Activated CD4-positive, alpha-beta T cell treated with anti-CD3 and anti-CD28 coated beads, Interleukin-2, amount 10 ng/mL, durations not matched to agents 7 days and 5 days (primary cell): ENCODE data around the gene IL10. TPM values are rescaled to one million over a fixed set of nuclear protein-coding genes. Genes with fewer than 3 reads are reported as not detected.

Experiments used
- CTCF ChIA-PET: fragments of 350-600 bp; sonication (Branson Sonifier 250); formaldehyde crosslinking; loops from one replicate; lab custom pipeline; 2021; ENCODE audit warnings: antibody characterized with exemption; lab: Charles Lee
- POLR2A ChIA-PET: fragments of 350-600 bp; sonication (Branson Sonifier 250); formaldehyde crosslinking; loops from one replicate; lab custom pipeline; 2021; ENCODE audit warnings: antibody characterized with exemption; lab: Charles Lee
- DNase-seq: peaks from one replicate; pipeline ENCODE4 v3.0.0-alpha.2; 2020
- H3K27ac Mint-ChIP-seq: one replicate; pipeline ENCODE4 v1.8.0; 2021; ENCODE audit warnings: mild to moderate bottlenecking, moderate library complexity, mixed read lengths
- H3K27me3 Mint-ChIP-seq: one replicate; pipeline ENCODE4 v1.8.0; 2021; ENCODE audit warnings: mixed read lengths
- H3K36me3 Mint-ChIP-seq: one replicate; pipeline ENCODE4 v1.8.0; 2021; ENCODE audit warnings: low read depth, mixed read lengths
- H3K4me1 Mint-ChIP-seq: one replicate; pipeline ENCODE4 v1.8.0; 2021; ENCODE audit warnings: mixed read lengths
- H3K4me3 Mint-ChIP-seq: one replicate; pipeline ENCODE4 v1.8.0; 2021; ENCODE audit warnings: mild to moderate bottlenecking, moderate library complexity, mixed read lengths
- H3K9me3 Mint-ChIP-seq: one replicate; pipeline ENCODE4 v1.8.0; 2021; ENCODE audit warnings: mixed read lengths
- total RNA-seq, 2 experiments: library from RNA; stranded (reverse); gene quantifications; one replicate each; pipeline ENCODE4 v1.2.3, GENCODE V29; 2021

The IL10 gene
- total RNA-seq, 2 experiments from 2014 or later = 0.12 to 0.15 TPM

DNA sequence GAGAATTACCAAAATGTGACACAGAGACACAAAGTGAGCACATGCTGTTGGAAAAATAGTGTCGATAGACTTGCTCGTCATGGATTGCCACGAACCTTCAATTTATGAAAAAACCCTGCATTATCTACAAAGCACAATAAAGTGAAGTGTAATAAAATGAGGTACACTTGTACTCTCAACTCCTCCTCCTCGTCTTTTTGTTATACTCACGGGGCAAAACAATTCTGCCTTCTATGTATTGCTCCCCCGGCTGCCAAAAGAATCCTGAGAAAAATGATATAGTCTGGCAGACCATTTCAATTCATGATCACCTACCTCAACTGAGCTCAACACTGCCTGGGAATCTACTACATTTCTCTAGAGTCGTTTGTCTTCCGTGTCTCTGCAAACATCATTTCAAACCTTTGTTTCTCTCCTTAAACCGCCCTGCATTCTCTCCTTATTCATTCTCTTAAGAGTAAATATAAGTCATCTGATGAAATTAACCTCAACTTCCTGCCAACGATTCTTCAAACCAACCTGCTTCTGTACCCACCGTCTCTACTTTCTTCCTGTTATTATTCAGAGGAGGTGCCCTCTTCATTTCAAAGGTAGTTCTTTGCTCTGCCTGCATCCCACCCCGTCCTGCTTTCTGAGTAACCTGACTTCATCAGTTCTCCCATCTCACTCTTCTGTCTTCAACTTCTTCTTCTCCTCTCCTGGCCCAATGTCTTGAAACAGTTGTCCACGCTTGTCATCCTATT is 14.6 kb downstream of the IL10 start:
- Mint-ChIP-seq H3K27me3 (peaks cover 17% of the 10 kb centered on the region), H3K9me3 (peaks cover 7% of the 10 kb centered on the region), H3K4me3 (no peak overlapping the region), H3K36me3 (peaks cover 18% of the 10 kb centered on the region), H3K27ac (no peak overlapping the region), H3K4me1 (peaks cover 27% of the 10 kb centered on the region)
- CTCF ChIA-PET = interaction anchor here (0.8 to 2.0 kb wide), 3 partner anchors 9 to 46 kb away, joined by 3 to 6 read pairs (median 3); no protein-coding TSS in a partner anchor
- DNase-seq = peak; percentile 53
- POLR2A ChIA-PET = no interaction called here

DNA sequence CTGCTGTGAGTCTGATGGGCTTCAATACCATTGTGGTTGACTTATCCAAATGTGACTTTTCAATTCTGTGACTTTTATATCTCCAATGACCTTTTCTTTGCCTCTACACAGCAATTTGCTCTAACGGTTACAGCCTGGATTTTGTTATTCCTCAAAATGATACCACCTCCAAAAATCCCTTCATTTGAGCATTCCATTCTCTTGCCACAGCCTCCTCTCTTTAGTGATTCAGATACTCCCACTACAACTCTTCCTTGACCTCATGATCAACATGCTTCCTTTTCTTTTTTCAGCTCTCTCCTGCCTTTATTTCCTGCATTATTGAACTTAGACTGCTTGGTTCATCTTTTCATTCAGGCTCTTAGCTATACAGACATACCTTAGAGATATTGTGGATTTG is 18.3 kb downstream of the IL10 start:
- H3K27ac Mint-ChIP-seq = no peak overlapping the region
- ChIA-PET CTCF (interaction anchor here (0.9 to 1.3 kb wide), 2 partner anchors 9 to 12 kb away, joined by 3 read pairs; no protein-coding TSS in a partner anchor), POLR2A (no interaction called here)
- peaks cover 20% of the 10 kb centered on the region for H3K27me3 Mint-ChIP-seq
- peaks cover 7% of the 10 kb centered on the region for H3K9me3 Mint-ChIP-seq
- no peak for DNase-seq
- no peak overlapping the region for H3K4me3 Mint-ChIP-seq
- peaks cover 24% of the 10 kb centered on the region for H3K4me1 Mint-ChIP-seq
- H3K36me3 Mint-ChIP-seq = peaks cover 18% of the 10 kb centered on the region

DNA sequence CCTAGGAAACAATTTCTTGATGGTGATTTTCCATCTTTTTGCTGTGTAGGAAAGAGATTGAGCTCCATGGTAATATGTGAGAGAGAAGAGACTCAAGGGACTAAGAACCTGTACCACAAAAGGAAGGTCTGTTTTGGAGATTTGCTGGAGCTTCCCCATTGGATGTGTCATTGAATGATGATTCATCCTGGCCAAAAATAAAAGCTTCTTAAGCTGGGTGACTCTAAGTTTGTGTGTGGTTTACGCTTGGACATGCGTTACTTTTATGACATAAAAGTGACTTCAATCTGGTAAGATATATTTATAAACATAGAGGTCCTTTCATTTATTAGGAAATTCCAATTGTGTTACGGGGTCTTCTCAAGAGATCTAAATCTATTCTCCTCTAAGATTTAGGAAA is 19.2 kb downstream of the IL10 start:
- POLR2A ChIA-PET = no interaction called here
- H3K4me3 Mint-ChIP-seq = no peak overlapping the region

DNA sequence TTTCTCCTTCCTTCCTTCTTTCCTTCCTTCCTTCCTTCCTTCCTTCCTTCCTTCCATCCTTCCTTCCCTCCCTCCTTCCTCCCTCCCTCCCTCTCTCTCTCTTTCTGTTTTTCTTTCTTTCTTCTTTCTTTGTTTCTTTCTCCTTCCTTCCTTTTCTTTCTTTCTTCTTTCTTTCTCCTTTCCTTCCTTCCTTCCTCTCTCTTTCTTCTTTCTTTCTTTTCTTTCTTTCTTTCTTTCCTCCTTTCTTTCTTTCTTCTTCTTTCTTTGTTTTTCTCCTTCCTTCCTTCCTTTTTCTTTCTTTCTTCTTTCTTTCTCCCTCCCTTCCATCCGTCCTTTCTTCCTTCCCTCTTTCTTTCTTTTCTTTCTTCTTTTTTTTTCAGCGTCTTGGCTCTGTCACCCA is 19.8 kb downstream of the IL10 start:
- peaks cover 24% of the 10 kb centered on the region for H3K27me3 Mint-ChIP-seq
- no peak for DNase-seq
- H3K27ac Mint-ChIP-seq = no peak overlapping the region
- peaks cover 7% of the 10 kb centered on the region for H3K9me3 Mint-ChIP-seq
- peaks cover 28% of the 10 kb centered on the region for H3K4me1 Mint-ChIP-seq
- H3K36me3 Mint-ChIP-seq = peaks cover 24% of the 10 kb centered on the region
- ChIA-PET POLR2A (no interaction called here), CTCF (interaction anchor here (1.1 to 1.3 kb wide), 2 partner anchors 18 to 47 kb away, joined by 3 to 4 read pairs; no protein-coding TSS in a partner anchor)
- H3K4me3 Mint-ChIP-seq = no peak overlapping the region

More for the DNA sequence above, 19.2 kb downstream of the IL10 start:
- H3K36me3 Mint-ChIP-seq = peaks cover 22% of the 10 kb centered on the region
- H3K4me1 Mint-ChIP-seq = peaks cover 28% of the 10 kb centered on the region
- H3K27me3 Mint-ChIP-seq = peaks cover 24% of the 10 kb centered on the region
- peaks cover 7% of the 10 kb centered on the region for H3K9me3 Mint-ChIP-seq
- DNase-seq = no peak
- H3K27ac Mint-ChIP-seq = no peak overlapping the region
- CTCF ChIA-PET = interaction anchor here (0.6 to 1.3 kb wide), 5 partner anchors 13 to 61 kb away, joined by 3 to 4 read pairs (median 3); no protein-coding TSS in a partner anchor

DNA sequence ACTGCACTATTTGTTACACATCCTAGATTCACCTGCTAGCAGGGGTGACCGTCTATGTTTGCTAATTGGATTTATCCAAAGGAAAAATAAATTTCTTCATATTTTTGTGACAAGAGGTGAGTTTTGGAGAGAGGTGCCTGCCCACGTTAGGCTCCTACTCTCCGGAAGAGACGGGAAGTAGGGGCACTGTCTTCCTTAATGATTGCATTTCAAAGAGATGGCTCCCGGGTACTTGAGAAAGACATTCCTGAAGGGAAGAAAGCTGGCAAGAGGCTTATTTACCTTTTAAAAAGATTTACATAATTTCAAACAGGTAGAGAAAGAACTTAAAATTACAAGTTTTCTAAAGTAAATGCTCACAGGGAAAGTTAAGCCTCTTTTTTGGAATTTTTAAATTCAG is 20.4 kb downstream of the IL10 start:
- no peak overlapping the region for H3K27ac Mint-ChIP-seq
- DNase-seq = no peak
- peaks cover 7% of the 10 kb centered on the region for H3K9me3 Mint-ChIP-seq
- H3K27me3 Mint-ChIP-seq = peaks cover 24% of the 10 kb centered on the region
- H3K36me3 Mint-ChIP-seq = peaks cover 24% of the 10 kb centered on the region
- ChIA-PET CTCF (no interaction called here), POLR2A (no interaction called here)
- H3K4me1 Mint-ChIP-seq = peaks cover 28% of the 10 kb centered on the region
- H3K4me3 Mint-ChIP-seq = no peak overlapping the region

DNA sequence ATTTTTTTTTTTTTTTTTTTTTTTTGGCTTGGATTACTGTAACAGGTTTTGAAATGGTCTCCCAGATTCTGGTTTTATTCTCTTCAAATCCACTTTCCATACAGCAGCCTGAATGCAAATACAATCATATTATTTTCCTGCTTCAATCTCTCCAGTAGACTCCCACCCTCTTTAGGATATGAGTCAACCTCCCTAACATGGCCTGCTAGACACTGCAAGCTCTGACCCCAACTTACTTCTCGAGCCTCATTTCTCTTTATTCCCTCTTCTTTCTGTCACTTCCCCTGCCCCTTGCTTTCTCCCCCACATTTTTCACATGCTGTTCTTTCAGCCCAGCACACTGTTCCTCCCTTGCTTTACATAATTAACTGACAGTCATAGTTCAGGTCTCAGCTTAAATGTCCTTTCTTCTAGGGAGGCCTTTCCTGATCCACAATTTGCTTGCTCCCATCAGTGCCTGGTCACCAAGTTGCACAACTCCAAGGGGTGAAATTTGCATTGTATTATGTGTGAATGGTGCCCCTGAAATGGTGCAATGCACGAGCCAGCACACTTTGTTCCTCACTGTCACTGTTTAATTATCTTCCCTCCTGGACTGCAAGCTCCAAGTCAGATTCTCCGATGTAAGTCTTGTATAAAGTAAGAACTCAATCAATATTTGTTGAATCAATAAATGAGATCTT is 23.8 kb downstream of the IL10 start:
- peaks cover 5% of the 10 kb centered on the region for H3K36me3 Mint-ChIP-seq
- no peak overlapping the region for H3K4me3 Mint-ChIP-seq
- H3K4me1 Mint-ChIP-seq = peaks cover 27% of the 10 kb centered on the region
- H3K27ac Mint-ChIP-seq = no peak overlapping the region
- H3K9me3 Mint-ChIP-seq = no peaks in the 10 kb centered on the region
- no peak for DNase-seq
- ChIA-PET CTCF (interaction anchor here (0.6 to 3.3 kb wide), 5 partner anchors 10 to 165 kb away, joined by 3 to 9 read pairs (median 3); no protein-coding TSS in a partner anchor), POLR2A (interaction anchor here (0.6 kb wide), 1 partner anchor 98 kb away, joined by 5 read pairs; no protein-coding TSS in a partner anchor)
- H3K27me3 Mint-ChIP-seq = peaks cover 21% of the 10 kb centered on the region

DNA sequence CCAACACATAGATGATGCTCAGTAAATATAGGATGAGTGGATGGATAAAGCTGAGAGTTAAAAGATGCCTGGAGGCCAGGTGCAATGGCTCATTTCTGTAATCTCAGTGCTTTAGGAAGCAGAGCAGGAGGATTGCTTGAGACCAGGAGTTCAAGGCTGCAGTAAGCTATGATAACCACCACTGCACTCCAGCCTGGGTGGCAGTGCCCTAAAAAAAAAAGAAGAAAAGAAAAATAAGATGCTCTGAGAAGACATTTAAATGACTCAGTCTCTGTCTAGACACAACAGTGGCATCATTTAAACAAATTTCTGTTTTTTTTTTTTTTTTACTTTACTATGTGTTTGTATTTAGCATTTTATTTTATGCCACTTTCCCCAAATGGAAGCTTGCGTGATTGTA is 27.0 kb downstream of the IL10 start:
- H3K9me3 Mint-ChIP-seq = no peaks in the 10 kb centered on the region
- ChIA-PET CTCF (interaction anchor here (0.7 to 3.6 kb wide), 8 partner anchors 9 to 180 kb away, joined by 3 to 20 read pairs (median 5); no protein-coding TSS in a partner anchor), POLR2A (no interaction called here)
- peaks cover 15% of the 10 kb centered on the region for H3K27me3 Mint-ChIP-seq
- DNase-seq = no peak
- peaks cover 5% of the 10 kb centered on the region for H3K36me3 Mint-ChIP-seq
- H3K4me1 Mint-ChIP-seq = peaks cover 36% of the 10 kb centered on the region
- no peak overlapping the region for H3K4me3 Mint-ChIP-seq
- no peak overlapping the region for H3K27ac Mint-ChIP-seq

DNA sequence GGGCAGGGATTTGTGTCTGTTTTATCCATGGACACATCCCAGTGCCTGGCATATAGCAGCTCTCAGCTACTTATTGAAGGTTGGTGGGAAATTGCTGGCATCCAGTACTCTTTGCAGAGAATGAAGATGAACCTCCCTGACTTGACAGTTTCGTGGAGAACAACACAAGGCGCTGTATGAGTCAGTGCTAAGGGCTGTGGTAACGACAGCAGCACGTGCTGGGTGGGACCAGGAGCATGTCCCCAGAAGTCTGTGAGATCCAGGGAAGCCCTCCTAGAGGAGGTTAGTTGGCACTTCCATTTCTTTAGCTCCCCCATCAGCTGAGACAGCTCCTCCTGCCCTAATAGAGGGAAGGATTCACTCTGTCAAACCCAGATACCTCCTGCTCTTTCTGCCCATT is 27.6 kb downstream of the IL10 start:
- Mint-ChIP-seq H3K9me3 (no peaks in the 10 kb centered on the region), H3K4me1 (peaks cover 42% of the 10 kb centered on the region), H3K36me3 (peaks cover 5% of the 10 kb centered on the region), H3K27ac (no peak overlapping the region), H3K27me3 (peaks cover 11% of the 10 kb centered on the region), H3K4me3 (no peak overlapping the region)
- ChIA-PET CTCF (interaction anchor here (0.7 to 3.6 kb wide), 7 partner anchors 9 to 181 kb away, joined by 3 to 20 read pairs (median 4); no protein-coding TSS in a partner anchor), POLR2A (no interaction called here)
- no peak for DNase-seq

DNA sequence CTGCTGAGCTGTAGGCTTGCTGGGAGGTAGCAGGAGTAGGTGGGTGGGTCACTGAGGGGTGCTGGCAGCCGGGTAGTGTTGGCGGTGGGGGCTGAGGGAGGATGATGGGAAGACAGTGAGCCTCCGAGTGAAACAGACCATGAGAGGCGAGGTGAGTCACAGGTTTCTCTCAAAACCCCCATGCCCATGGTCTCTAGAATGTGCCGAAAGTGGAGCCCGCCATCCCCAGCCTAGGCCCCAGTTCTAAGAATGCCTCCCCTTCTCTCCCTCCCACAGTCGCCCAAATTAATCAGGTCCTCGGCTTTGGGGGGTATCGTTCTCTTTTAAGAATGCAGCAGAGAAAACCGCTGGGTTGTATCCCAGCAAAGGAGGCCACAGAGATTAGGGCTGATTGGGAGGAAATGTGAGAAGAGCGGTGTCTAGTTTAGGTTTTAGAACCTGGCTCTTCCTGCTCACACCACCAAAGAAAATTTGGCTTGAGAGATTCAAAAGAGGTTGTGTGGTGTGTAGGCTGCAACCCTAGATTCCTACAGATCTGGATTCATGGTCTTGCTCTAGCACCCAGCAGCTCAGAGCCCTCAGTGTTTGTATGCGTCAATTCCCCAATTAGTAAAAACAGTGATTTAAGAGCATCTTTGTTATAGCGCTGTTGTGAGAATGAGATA is 29.4 kb downstream of the IL10 start:
- POLR2A ChIA-PET = no interaction called here
- H3K27me3 Mint-ChIP-seq = peaks cover 2% of the 10 kb centered on the region
- no peak for DNase-seq
- H3K9me3 Mint-ChIP-seq = no peaks in the 10 kb centered on the region
- no peak overlapping the region for H3K27ac Mint-ChIP-seq
- no peak overlapping the region for H3K4me3 Mint-ChIP-seq
- CTCF ChIA-PET = interaction anchor here (1.0 to 3.6 kb wide), 4 partner anchors 9 to 43 kb away, joined by 3 to 20 read pairs (median 4); no protein-coding TSS in a partner anchor
- peaks cover 56% of the 10 kb centered on the region for H3K4me1 Mint-ChIP-seq
- peaks cover 6% of the 10 kb centered on the region for H3K36me3 Mint-ChIP-seq

DNA sequence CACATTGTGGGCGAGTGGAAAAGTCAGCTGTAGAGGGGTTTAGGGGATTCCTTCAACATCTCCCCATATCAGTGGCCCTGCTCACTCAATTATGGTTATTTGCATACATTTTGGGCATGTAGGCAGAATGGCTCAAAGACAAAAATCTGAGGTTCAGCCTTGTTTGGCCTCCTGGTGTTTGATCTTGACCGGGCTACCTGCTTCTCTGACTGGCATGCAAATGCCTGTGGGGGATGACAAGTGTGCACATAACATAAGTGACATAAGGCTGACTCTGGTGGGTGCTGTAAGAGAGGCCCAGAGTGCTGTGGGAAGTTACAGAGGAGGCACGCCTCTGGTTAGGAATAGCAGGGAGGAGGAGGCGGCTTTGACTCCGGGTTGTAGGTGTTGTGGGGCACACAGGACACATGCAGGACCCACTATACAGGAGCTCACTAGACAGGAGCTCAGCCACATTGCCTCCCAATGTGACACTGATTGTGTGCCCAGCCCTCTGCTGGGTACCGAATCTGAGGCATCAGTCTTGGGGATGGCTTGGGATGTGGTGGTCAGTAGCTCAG is 31.1 kb downstream of the IL10 start:
- POLR2A ChIA-PET = no interaction called here
- H3K27ac Mint-ChIP-seq = no peak overlapping the region
- no peak overlapping the region for H3K4me3 Mint-ChIP-seq

DNA sequence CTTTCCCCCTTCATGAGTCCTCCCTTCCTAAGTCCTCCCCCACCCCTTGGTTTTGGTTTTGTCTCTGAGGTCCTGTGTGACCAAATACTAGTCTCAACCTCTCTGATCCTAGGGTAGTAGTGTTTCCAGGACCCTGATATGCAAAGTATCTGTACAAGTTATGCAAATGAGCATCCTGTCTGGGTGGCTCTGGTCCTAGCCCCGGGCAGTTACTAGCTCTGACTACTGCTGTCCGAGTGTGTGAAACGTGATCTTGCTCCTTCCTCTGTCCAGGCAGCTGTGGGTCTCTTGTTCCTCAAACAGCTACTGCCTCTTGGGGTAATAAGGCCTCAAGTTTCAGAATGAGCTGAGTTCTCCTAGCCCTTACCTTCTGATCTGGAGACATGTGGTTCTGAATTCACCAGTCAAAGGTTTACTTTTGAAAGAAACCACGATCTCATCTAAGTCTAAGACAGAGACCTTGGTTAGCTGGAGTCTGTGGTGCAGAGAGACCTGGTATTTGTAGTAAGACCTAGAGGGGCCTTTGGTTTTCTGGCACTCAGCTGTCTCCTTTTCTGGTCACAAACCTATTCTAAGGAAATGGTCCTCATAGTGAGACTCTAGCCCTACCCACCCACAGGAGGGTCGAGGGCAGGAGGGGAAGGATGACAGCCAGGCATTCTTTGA is 32.8 kb downstream of the IL10 start:
- H3K4me3 Mint-ChIP-seq = no peak overlapping the region
- H3K36me3 Mint-ChIP-seq = peaks cover 14% of the 10 kb centered on the region
- no peaks in the 10 kb centered on the region for H3K9me3 Mint-ChIP-seq
- POLR2A ChIA-PET = no interaction called here
- H3K27ac Mint-ChIP-seq = peak overlapping the region; percentile 85
- H3K4me1 Mint-ChIP-seq = peaks cover 76% of the 10 kb centered on the region
- DNase-seq = peak; percentile 42
- CTCF ChIA-PET = interaction anchor here (0.7 to 1.4 kb wide), 11 partner anchors 11 to 183 kb away, joined by 3 to 6 read pairs (median 4); no protein-coding TSS in a partner anchor
- H3K27me3 Mint-ChIP-seq = no peaks in the 10 kb centered on the region

More for the DNA sequence above, 31.1 kb downstream of the IL10 start:
- no peak for DNase-seq
- H3K36me3 Mint-ChIP-seq = peaks cover 9% of the 10 kb centered on the region
- H3K4me1 Mint-ChIP-seq = peaks cover 70% of the 10 kb centered on the region
- no peaks in the 10 kb centered on the region for H3K9me3 Mint-ChIP-seq
- H3K27me3 Mint-ChIP-seq = no peaks in the 10 kb centered on the region
- CTCF ChIA-PET = interaction anchor here (0.5 to 2.0 kb wide), 7 partner anchors 15 to 171 kb away, joined by 3 to 5 read pairs (median 3); no protein-coding TSS in a partner anchor
